Measurements from ENCODE around the gene HCK.
A peak's percentile ranks its signal among the peaks of the same experiment; 100 is the strongest.
"Not testable (repeated sequence)": the region's sequence is repeated elsewhere in the genome, so short reads cannot be mapped to it uniquely, and the experiment has no call there.

The HCK gene

GRCh38 chr20:32029561-32029960, 22.5 kb upstream of the HCK start:
- DNase-seq: no peak

GRCh38 chr20:32031007-32031958, 20.8 kb upstream of the HCK start:
- peak; percentile 92 for DNase-seq

GRCh38 chr20:32033316-32033715, 18.7 kb upstream of the HCK start:
- no peak for DNase-seq

- DNase-seq: not testable (repeated sequence)
These were observed 18.3 kb upstream of the HCK start for GRCh38 chr20:32033721-32034120.

- DNase-seq: no peak
These were observed 17.2 kb upstream of the HCK start for GRCh38 chr20:32034581-32035425.

GRCh38 chr20:32035426-32035779, 16.6 kb upstream of the HCK start:
- DNase-seq: no peak

GRCh38 chr20:32036252-32036651, 15.8 kb upstream of the HCK start:
- no peak for DNase-seq

GRCh38 chr20:32036716-32037485, 15.1 kb upstream of the HCK start:
- no peak for DNase-seq

- no peak for DNase-seq
These were observed 14.1 kb upstream of the HCK start for GRCh38 chr20:32037929-32038328.

GRCh38 chr20:32040142-32040953, 11.7 kb upstream of the HCK start:
- DNase-seq: no peak

GRCh38 chr20:32045999-32046398, 6.0 kb upstream of the HCK start:
- DNase-seq: no peak

- DNase-seq: no peak
These were observed 1.7 kb upstream of the HCK start for GRCh38 chr20:32050324-32050841.

GRCh38 chr20:32050851-32051556, 1.0 kb upstream of the HCK start:
- DNase-seq: no peak

GRCh38 chr20:32051720-32052089, 337 bp upstream of the HCK start:
- DNase-seq: no peak

GRCh38 chr20:32052778-32053362, 828 bp downstream of the HCK start:
- peak; percentile 8 for DNase-seq

- DNase-seq: no peak
These were observed 1.6 kb downstream of the HCK start for GRCh38 chr20:32053648-32054047.

- DNase-seq: no peak
These were observed 4.9 kb downstream of the HCK start for GRCh38 chr20:32056708-32057483.

GRCh38 chr20:32057656-32058184, 5.7 kb downstream of the HCK start:
- no peak for DNase-seq

GRCh38 chr20:32059189-32059588, 7.1 kb downstream of the HCK start:
- no peak for DNase-seq

- no peak for DNase-seq
These were observed 10.7 kb downstream of the HCK start for GRCh38 chr20:32062776-32063170.

Measured in eye (tissue), 1 donor.